ENCODE results near the gene HSH2D. TPM values are rescaled to one million over a fixed set of nuclear protein-coding genes. Genes with fewer than 3 reads are reported as not detected.

Gene HSH2D
- total and polyA plus RNA-seq, 2 of the 13 experiments (the other 11 are each of a cell fraction or from before 2014, with no cell fraction given): 0.69 to 3.2 TPM

- TF ChIP-seq MAX (IDR thresholded peaks at IDR 0.05) (peak; percentile 67), KMT2A (CRISPR knock-in tag; IDR thresholded peaks at IDR 0.05) (peak; percentile 70; the same call in 1 of the 2 replicates), YY1 (IDR thresholded peaks at IDR 0.05; ENCODE audit: insufficient read depth, insufficient replicate concordance, low read depth, low read length) (peak; percentile 88), SOX6 (IDR thresholded peaks at IDR 0.05) (no peak), SOX6 (CRISPR knock-in tag; IDR thresholded peaks at IDR 0.05) (peak; percentile 60; the same call in 1 of the 2 replicates), ZNF276 (CRISPR knock-in tag; IDR thresholded peaks at IDR 0.05; ENCODE audit: low read depth) (peak; percentile 39; the same call in 1 of the 2 replicates), ARID5B (CRISPR knock-in tag; IDR thresholded peaks at IDR 0.05) (peak; percentile 30; the same call in 1 of the 2 replicates), TOE1 (CRISPR knock-in tag; IDR thresholded peaks at IDR 0.05) (no peak), FOXA3 (CRISPR knock-in tag; IDR thresholded peaks at IDR 0.05) (peak; percentile 33), CREB3 (CRISPR knock-in tag; IDR thresholded peaks at IDR 0.05) (no peak), YEATS2 (CRISPR knock-in tag; IDR thresholded peaks at IDR 0.05; ENCODE audit: borderline replicate concordance) (peak; percentile 90), ZNF570 (CRISPR knock-in tag; IDR thresholded peaks at IDR 0.05; ENCODE audit: borderline replicate concordance) (no peak), ARID3A (IDR thresholded peaks at IDR 0.05; ENCODE audit: low read depth, low read length) (0 out of 2 replicates have a peak, but pooled peaks have one; percentile 4), ZKSCAN8 (CRISPR knock-in tag; IDR thresholded peaks at IDR 0.05; ENCODE audit: borderline replicate concordance) (0 out of 2 replicates have a peak, but pooled peaks have one; percentile 22), RXRA (CRISPR knock-in tag; IDR thresholded peaks at IDR 0.05) (peak; percentile 70; the same call in 1 of the 2 replicates)
- TF ChIP-seq, protein P1, sequence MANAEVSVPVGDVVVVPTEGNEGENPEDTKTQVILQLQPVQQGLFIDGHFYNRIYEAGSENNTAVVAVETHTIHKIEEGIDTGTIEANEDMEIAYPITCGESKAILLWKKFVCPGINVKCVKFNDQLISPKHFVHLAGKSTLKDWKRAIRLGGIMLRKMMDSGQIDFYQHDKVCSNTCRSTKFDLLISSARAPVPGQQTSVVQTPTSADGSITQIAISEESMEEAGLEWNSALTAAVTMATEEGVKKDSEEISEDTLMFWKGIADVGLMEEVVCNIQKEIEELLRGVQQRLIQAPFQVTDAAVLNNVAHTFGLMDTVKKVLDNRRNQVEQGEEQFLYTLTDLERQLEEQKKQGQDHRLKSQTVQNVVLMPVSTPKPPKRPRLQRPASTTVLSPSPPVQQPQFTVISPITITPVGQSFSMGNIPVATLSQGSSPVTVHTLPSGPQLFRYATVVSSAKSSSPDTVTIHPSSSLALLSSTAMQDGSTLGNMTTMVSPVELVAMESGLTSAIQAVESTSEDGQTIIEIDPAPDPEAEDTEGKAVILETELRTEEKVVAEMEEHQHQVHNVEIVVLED (CRISPR knock-in tag; IDR thresholded peaks at IDR 0.05; ENCODE audit: borderline replicate concordance): peak; percentile 64; the same call in 1 of the 2 replicates
- TF ChIP-seq, protein P2, sequence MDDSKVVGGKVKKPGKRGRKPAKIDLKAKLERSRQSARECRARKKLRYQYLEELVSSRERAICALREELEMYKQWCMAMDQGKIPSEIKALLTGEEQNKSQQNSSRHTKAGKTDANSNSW (CRISPR knock-in tag; IDR thresholded peaks at IDR 0.05; ENCODE audit: borderline replicate concordance): 0 out of 2 replicates have a peak, but pooled peaks have one; percentile 37
These were observed 54.3 kb downstream of the HSH2D start, which contains the start of gene AP1M1 (continued) for GRCh38 chr19:16197622-16198369.
